ENCODE results near the gene EDIL3. TPM values are rescaled to one million over a fixed set of nuclear protein-coding genes. Genes with fewer than 3 reads are reported as not detected.

The EDIL3 gene
- total RNA-seq, 1 experiment from 2014 or later, result 17.6 TPM

- no peak for ATAC-seq
These were observed 27.3 kb upstream of the EDIL3 start for GRCh38 chr5:84411832-84412605.

GRCh38 chr5:84406111-84406510, 21.4 kb upstream of the EDIL3 start:
- POLR2A ChIA-PET, result no interaction called here
- DNase-seq (ENCODE audit: low read depth, low spot score), result no peak
- Histone ChIP-seq H3K27ac (ENCODE audit: low read length) (no peak overlapping the region), H3K4me1 (ENCODE audit: control insufficient read depth, insufficient read depth, low read length) (no peaks in the 10 kb centered on the region), H3K9me3 (ENCODE audit: control insufficient read depth, insufficient read depth, low read depth, low read length) (no peaks in the 10 kb centered on the region), H3K36me3 (ENCODE audit: control insufficient read depth, insufficient read depth, low read length) (no peaks in the 10 kb centered on the region), H3K27me3 (ENCODE audit: control insufficient read depth, insufficient read depth, low read length) (no peaks in the 10 kb centered on the region), H3K4me3 (ENCODE audit: low read depth in 2 of 2, low read length in 2 of 2) (no peak overlapping the region)
- intact Hi-C loops (cut with micrococcal nuclease; ENCODE audit: unreplicated experiment) (no loop called here), in situ Hi-C loops (cut with HindIII; ENCODE audit: low pct_unique_long_range_greater_than_20kb, low sequenced_read_pairs) (no loop called here)
- CTCF ChIA-PET, result no interaction called here
- no peak for TF ChIP-seq SIN3A (IDR thresholded peaks at IDR 0.05; ENCODE audit: borderline replicate concordance, insufficient read depth, low read depth, low read length)
- no peak for TF ChIP-seq CTCF (IDR thresholded peaks at IDR 0.05)
- TF ChIP-seq POLR2AphosphoS5 (IDR thresholded peaks at IDR 0.05; ENCODE audit: low read depth, low read length), result no peak
- no peak for TF ChIP-seq REST (IDR thresholded peaks at IDR 0.05; ENCODE audit: insufficient read depth in 1 of 2, low read depth in 2 of 2, low read length in 1 of 2)
- no peak for TF ChIP-seq TCF7L2 (IDR thresholded peaks at IDR 0.05; ENCODE audit: low read depth, low read length)
- no TSS peak for BruUV-seq (replicated peaks)
- no peak for ATAC-seq

More at GRCh38 chr5:84411832-84412605, 27.3 kb upstream of the EDIL3 start:
- Histone ChIP-seq H3K27ac (ENCODE audit: low read length) (no peak overlapping the region), H3K4me3 (ENCODE audit: low read depth in 2 of 2, low read length in 2 of 2) (no peak overlapping the region), H3K27me3 (ENCODE audit: control insufficient read depth, insufficient read depth, low read length) (no peaks in the 10 kb centered on the region), H3K4me1 (ENCODE audit: control insufficient read depth, insufficient read depth, low read length) (no peaks in the 10 kb centered on the region), H3K9me3 (ENCODE audit: control insufficient read depth, insufficient read depth, low read depth, low read length) (no peaks in the 10 kb centered on the region), H3K36me3 (ENCODE audit: control insufficient read depth, insufficient read depth, low read length) (no peaks in the 10 kb centered on the region)
- intact Hi-C loops (cut with micrococcal nuclease; ENCODE audit: unreplicated experiment), result no loop called here
- in situ Hi-C loops (cut with HindIII; ENCODE audit: low pct_unique_long_range_greater_than_20kb, low sequenced_read_pairs), result no loop called here
- ChIA-PET POLR2A (interaction anchor here (0.8 kb wide), 1 partner anchor 1118 kb away, joined by 3 read pairs; no protein-coding TSS in a partner anchor), CTCF (no interaction called here)
- BruUV-seq (replicated peaks), result no TSS peak
- no peak for DNase-seq (ENCODE audit: low read depth, low spot score)
- no peak for TF ChIP-seq POLR2AphosphoS5 (IDR thresholded peaks at IDR 0.05; ENCODE audit: low read depth, low read length)
- no peak for TF ChIP-seq TCF7L2 (IDR thresholded peaks at IDR 0.05; ENCODE audit: low read depth, low read length)
- no peak for TF ChIP-seq REST (IDR thresholded peaks at IDR 0.05; ENCODE audit: insufficient read depth in 1 of 2, low read depth in 2 of 2, low read length in 1 of 2)
- TF ChIP-seq SIN3A (IDR thresholded peaks at IDR 0.05; ENCODE audit: borderline replicate concordance, insufficient read depth, low read depth, low read length), result no peak
- no peak for TF ChIP-seq CTCF (IDR thresholded peaks at IDR 0.05)
